SU-DHL-6 (cell line): ENCODE data around the gene ZRANB3.
"Not testable (repeated sequence)": the region's sequence is repeated elsewhere in the genome, so short reads cannot be mapped to it uniquely, and the experiment has no call there.

Experiments
- H2AFZ ChIP-seq: fragments of 200-600 bp; sonication (generic); 2 replicates; pipeline ENCODE4 v1.6.1; 2014; ENCODE audit warnings: low read depth, mild to moderate bottlenecking, moderate library complexity, mixed read lengths, antibody characterized with exemption, low read length; ENCODE audit not compliant: severe bottlenecking
- H3F3A ChIP-seq: fragments of 200-600 bp; shearing (Covaris generic); 2 replicates; pipeline ENCODE4 v1.6.0; 2016; ENCODE audit warnings: antibody characterized with exemption, mild to moderate bottlenecking; ENCODE audit not compliant: insufficient read depth
- H3K27ac ChIP-seq: fragments of 200-600 bp; sonication (generic); 2 replicates; pipeline ENCODE4 v1.5.1; 2016; ENCODE audit warnings: low read depth, mild to moderate bottlenecking, low read length, moderate library complexity, mixed read lengths
- H3K27me3 ChIP-seq: fragments of 200-600 bp; sonication (generic), shearing (Covaris generic); 2 replicates; pipeline ENCODE4 v1.6.0; 2014; ENCODE audit warnings: mild to moderate bottlenecking, low read length
- H3K36me3 ChIP-seq: fragments of 200-600 bp; sonication (generic); 2 replicates; pipeline ENCODE4 v1.6.1; 2014; ENCODE audit warnings: mild to moderate bottlenecking, low read length, mixed read lengths
- H3K4me2 ChIP-seq: fragments of 300-600, 200-600 bp; shearing (Covaris generic), sonication (generic); 2 replicates; pipeline ENCODE4 v1.6.0; 2014; ENCODE audit warnings: low read length, low read depth, mild to moderate bottlenecking; ENCODE audit not compliant: poor library complexity, severe bottlenecking
- H3K4me3 ChIP-seq: fragments of 200-600 bp; sonication (generic); 2 replicates; pipeline ENCODE4 v1.5.1; 2014; ENCODE audit warnings: antibody characterized with exemption, low read length, mild to moderate bottlenecking, mixed read lengths; ENCODE audit not compliant: insufficient read depth, poor library complexity, severe bottlenecking
- H3K79me2 ChIP-seq: fragments of 200-600 bp; sonication (generic); 2 replicates; pipeline ENCODE4 v1.6.1; 2014; ENCODE audit warnings: mild to moderate bottlenecking, low read length, moderate library complexity; ENCODE audit not compliant: insufficient read depth
- H3K9ac ChIP-seq: fragments of 200-600 bp; sonication (generic); 2 replicates; pipeline ENCODE4 v1.7.0; 2014; ENCODE audit warnings: mild to moderate bottlenecking, low read length
- H3K9me2 ChIP-seq: fragments of 200-600 bp; sonication (generic); replicated peaks from 2 replicates; pipeline ENCODE4 v1.6.1; 2014; ENCODE audit warnings: low read length; ENCODE audit not compliant: insufficient read depth
- H3K9me3 ChIP-seq: fragments of 200-600 bp; sonication (generic); 2 replicates; pipeline ENCODE4 v1.6.1; 2014; ENCODE audit warnings: low read length, mixed read lengths; ENCODE audit not compliant: insufficient read depth
- H4K20me1 ChIP-seq: fragments of 200-600 bp; sonication (generic); 2 replicates; pipeline ENCODE4 v1.6.1; 2014; ENCODE audit warnings: low read depth, mild to moderate bottlenecking, antibody characterized with exemption, low read length, moderate library complexity, mixed read lengths
- CTCF ChIP-seq: fragments of 200-600 bp; sonication (generic); IDR thresholded peaks from one replicate; pipeline ENCODE4 v1.5.1; 2017; ENCODE audit warnings: antibody characterized with exemption, mild to moderate bottlenecking, low read length, moderate library complexity; ENCODE audit not compliant: insufficient read depth, poor library complexity, severe bottlenecking
- EZH2phosphoT487 ChIP-seq: fragments of 200-600 bp; sonication (generic), shearing (Covaris generic); conservative IDR thresholded peaks from 2 replicates; pipeline ENCODE4 v1.6.1; 2018; ENCODE audit warnings: mild to moderate bottlenecking, antibody characterized with exemption, low read length, moderate library complexity, mixed read lengths

Gene ZRANB3

GRCh38 chr2:135510577-135510976 is 20.4 kb downstream of the ZRANB3 start:
- H2AFZ ChIP-seq: no peak overlapping the region
- no peaks in the 10 kb centered on the region for H3K9me3 ChIP-seq
- 0 out of 2 replicates have a peak, but pooled peaks cover 5% of the 10 kb centered on the region for H3K79me2 ChIP-seq
- TF ChIP-seq EZH2phosphoT487: no peak
- TF ChIP-seq CTCF: no peak
- H3K9me2 ChIP-seq: no peaks in the 10 kb centered on the region
- H3K27ac ChIP-seq: no peak overlapping the region
- H4K20me1 ChIP-seq: 0 out of 2 replicates have a peak, but pooled peaks cover 3% of the 10 kb centered on the region
- H3K4me2 ChIP-seq: no peak overlapping the region
- no peaks in the 10 kb centered on the region for H3F3A ChIP-seq
- no peak overlapping the region for H3K4me3 ChIP-seq
- H3K9ac ChIP-seq: no peak overlapping the region
- no peaks in the 10 kb centered on the region; the same call in 1 of the 2 replicates for H3K36me3 ChIP-seq
- no peaks in the 10 kb centered on the region for H3K27me3 ChIP-seq

GRCh38 chr2:135504811-135505210 is 26.2 kb downstream of the ZRANB3 start:
- Histone ChIP-seq H3K4me3 (no peak overlapping the region), H4K20me1 (no peaks in the 10 kb centered on the region)

GRCh38 chr2:135498588-135498987 is 32.4 kb downstream of the ZRANB3 start:
- H3K4me2 ChIP-seq, H3K4me3 ChIP-seq, H4K20me1 ChIP-seq, H3F3A ChIP-seq, H3K27ac ChIP-seq, H3K27me3 ChIP-seq, H3K9ac ChIP-seq, H3K79me2 ChIP-seq, H2AFZ ChIP-seq, H3K9me2 ChIP-seq: not testable (repeated sequence)
- Histone ChIP-seq H3K36me3 (peaks cover 47% of the 10 kb centered on the region), H3K9me3 (peaks cover 13% of the 10 kb centered on the region; the same call in 1 of the 2 replicates)

More at GRCh38 chr2:135504811-135505210, 26.2 kb downstream of the ZRANB3 start:
- no peaks in the 10 kb centered on the region for H3K9me2 ChIP-seq
- H3K27ac ChIP-seq: no peak overlapping the region
- H3K4me2 ChIP-seq: no peak overlapping the region
- H3K27me3 ChIP-seq: no peaks in the 10 kb centered on the region
- H3F3A ChIP-seq: no peaks in the 10 kb centered on the region
- TF ChIP-seq CTCF (no peak), EZH2phosphoT487 (no peak)
- H3K36me3 ChIP-seq: peaks cover 31% of the 10 kb centered on the region
- no peak overlapping the region for H2AFZ ChIP-seq
- H3K9me3 ChIP-seq: peaks cover 2% of the 10 kb centered on the region; the same call in 1 of the 2 replicates
- no peak overlapping the region for H3K9ac ChIP-seq
- 0 out of 2 replicates have a peak, but pooled peaks cover 3% of the 10 kb centered on the region for H3K79me2 ChIP-seq

- no peak overlapping the region for H3K9ac ChIP-seq
- no peak overlapping the region for H3K4me2 ChIP-seq
- H3K9me2 ChIP-seq: no peaks in the 10 kb centered on the region
- H3K27me3 ChIP-seq: no peaks in the 10 kb centered on the region
- no peaks in the 10 kb centered on the region for H4K20me1 ChIP-seq
- no peak overlapping the region for H3K4me3 ChIP-seq
- H3K27ac ChIP-seq: no peak overlapping the region
- TF ChIP-seq EZH2phosphoT487: no peak
- TF ChIP-seq CTCF: no peak
- H3K79me2 ChIP-seq: no peaks in the 10 kb centered on the region
- H3F3A ChIP-seq: no peaks in the 10 kb centered on the region
- no peak overlapping the region for H2AFZ ChIP-seq
- peaks cover 22% of the 10 kb centered on the region for H3K36me3 ChIP-seq
- peaks cover 12% of the 10 kb centered on the region; the same call in 1 of the 2 replicates for H3K9me3 ChIP-seq
Observed at GRCh38 chr2:135494917-135495316, 36.1 kb downstream of the ZRANB3 start.
